ENCODE data around the gene SOCS1.
"Not testable (repeated sequence)": the region's sequence is repeated elsewhere in the genome, so short reads cannot be mapped to it uniquely, and the experiment has no call there.

Gene SOCS1

GRCh38 chr16:11255737-11256660, at the start of gene SOCS1:
Gene SOCS1 (minus strand): TSS chr16:11256204. CDS start chr16:11255478, 726 bp downstream.
- peak; percentile 87 for DNase-seq

DNA sequence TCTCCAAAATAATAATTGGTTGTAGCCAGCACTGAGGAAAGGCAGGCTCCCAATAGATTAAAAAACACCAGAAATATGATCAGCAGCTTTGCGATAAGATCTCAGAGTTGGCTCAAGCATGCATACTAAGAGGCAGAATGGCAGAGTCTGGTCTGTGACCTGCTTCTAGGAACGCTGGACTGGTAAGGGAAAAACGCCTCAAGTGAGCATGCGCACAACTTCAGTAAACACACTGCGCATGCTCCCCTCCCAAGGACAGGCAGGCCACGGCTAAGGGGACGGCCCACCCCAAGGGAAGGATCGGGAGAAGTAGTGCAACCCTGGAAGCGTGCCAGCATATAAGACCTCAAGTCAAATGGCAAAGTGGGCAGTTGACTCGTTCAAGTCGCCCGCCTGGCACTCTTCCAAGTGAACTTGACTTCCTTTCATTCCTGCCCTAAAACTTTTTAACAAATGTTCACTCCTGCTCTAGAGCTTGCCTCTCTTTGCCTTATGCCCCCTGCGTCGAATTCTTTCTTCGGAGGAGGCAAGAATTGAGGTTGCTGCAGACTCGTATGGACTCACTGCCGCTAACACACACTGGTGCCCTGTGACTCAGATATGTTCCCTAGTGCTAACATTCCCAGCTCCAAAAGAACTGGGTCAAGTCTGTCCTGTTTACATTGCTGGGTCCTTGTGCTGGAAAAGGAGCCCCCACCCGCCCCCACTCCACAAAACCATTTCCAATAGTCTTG, 47.6 kb upstream of the SOCS1 start:
- no peak for DNase-seq

DNA sequence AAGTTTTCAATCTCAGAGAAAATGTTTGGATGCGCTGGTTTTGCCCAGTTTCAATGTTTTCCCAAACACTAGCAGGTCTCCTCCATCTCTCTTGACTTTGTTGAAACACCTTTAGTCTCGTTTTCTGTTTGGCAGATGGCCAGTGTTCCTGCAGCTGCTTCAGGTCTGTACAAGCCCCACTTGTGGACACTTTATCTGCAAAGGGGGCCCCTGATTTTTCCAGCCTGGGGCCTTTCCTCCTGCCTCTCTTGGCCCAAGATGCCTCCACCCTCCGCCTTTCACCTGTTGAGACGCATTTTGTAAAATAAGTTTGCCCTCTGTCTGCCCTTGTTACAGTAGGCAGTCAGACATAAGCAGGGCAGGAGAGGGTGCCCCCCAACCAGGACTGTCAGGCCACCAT, 47.0 kb upstream of the SOCS1 start:
- DNase-seq = no peak

DNA sequence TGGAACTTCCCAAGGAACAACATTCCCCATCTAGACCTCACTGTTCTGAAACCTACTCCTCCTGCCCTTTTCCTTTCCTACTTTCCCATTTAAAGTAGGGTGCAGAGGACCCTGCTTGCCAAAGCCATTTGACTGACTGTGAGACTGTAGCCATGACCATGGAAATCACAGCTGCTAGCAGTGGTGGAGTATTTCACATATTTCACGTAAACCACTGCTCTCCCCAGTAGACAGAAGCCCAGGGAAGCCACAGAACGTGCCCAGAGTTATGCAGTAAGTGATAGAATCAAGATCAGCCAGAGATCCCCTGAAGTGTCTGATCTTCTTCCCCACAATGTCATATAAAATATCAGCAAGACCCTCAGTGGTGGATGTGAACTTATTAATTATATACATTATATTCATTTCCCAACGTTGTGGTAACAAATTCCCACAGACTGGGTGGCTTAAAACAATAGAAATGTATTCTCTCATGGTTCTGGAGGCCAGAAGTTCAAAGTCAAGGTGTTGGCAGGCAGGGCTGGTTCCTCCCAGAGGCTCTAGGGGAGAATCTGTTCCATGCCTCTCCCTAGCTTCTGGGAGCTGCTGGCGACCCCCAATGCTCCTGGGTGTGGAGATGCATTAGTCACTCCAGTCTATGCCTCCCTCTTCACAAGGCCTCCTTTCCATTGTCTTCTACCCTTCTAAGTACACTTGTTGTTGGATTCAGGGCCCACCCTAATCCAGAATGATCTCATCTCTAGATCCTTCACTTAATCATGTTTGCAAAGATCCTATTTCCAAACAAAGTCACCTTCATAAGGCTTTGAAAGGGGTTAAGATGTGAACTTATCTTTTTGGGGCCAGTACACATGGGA, 45.9 kb upstream of the SOCS1 start:
- DNase-seq = no peak

- no peak for DNase-seq
These were observed 44.5 kb upstream of the SOCS1 start for GRCh38 chr16:11300560-11300892.

DNA sequence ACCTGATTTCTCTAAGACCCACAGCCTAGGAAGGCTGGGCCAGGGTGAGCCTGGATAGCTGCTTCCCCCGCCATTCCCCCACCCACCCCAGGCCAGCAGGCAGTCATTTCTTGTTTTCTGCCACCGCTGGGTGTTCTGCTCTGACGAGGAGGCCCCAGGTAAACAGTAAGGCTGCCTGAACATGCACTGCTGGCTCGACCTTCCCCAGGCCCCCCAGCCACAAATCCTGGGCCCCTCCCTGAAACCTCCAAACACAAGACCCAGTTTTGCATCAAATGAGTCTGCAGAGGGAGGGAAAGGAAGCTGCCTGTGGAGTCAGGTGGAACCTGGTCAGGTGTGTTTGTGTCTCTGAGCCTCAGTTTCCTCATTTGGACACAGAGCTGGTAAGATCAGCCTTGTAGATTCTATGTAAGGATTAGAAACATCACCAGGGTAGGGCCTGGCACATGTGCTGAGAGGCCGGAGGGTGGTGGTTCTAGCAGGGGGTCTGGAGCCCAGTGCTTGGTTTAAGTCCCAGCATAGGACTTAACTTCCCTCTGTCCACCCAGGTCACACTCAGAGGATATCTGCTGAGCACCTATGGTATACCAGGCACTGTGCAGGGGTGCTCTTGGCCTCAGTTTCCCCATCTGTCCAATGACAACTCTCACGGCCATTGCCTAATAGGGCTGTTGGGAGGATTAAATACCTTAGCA, 44.0 kb upstream of the SOCS1 start:
- no peak for DNase-seq

- DNase-seq = not testable (repeated sequence)
These were observed 43.0 kb upstream of the SOCS1 start for GRCh38 chr16:11298950-11299547.

DNA sequence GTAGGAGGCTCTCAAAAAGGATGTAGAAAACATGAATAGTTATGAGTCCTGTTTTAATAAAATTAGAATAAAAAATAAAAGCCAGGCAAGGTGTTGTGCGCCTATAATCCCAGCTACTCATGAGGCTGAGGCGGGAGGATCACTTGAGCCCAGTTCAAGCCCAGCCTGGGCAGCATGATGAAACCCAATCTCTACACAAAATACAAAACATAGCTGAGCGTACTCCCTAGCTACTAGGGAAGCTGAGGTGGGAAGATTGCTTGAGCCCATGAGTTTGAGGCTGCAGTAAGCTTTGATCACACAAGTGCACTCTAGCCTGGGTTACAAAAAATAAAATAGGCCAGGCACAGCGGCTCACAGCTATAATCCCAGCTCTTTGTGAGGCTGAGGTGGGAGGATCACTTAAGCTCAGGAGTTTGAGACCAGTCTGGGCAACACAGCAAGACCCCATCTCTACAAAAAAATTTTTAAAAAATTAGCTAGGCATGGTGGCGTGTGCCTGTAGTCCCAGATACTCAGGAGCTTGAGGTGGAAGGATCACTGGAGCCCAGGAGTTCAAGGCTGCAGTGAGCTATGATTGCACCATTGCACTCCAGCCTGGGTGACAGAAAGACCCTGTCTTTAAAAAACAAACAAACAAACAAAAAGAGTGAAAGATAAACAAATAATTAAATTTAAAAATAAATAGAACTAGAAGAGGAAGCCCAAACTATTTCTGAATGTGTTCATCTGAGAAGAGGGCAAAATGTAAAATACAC, 42.3 kb upstream of the SOCS1 start:
- DNase-seq = no peak

GRCh38 chr16:11297492-11298142, 41.6 kb upstream of the SOCS1 start:
- peak; percentile 66 for DNase-seq

- no peak for DNase-seq
These were observed 40.9 kb upstream of the SOCS1 start for GRCh38 chr16:11296706-11297491.

DNA sequence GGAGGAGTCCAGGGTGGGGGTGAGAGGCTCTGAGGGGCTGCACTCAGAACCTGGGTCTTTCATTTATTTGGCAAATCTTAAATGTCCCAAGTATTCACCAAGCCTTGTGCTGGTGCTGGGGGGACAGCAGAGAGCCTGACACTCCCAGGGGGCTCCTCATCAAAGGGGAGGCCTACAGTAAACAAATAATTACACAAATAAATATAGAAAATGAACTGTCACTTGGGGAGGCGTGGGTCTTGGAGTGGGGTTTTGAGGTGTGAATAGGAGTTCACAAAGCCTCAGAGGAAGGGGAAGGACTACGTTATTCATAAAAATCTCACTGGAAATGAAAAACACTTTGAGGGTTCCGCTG, 40.3 kb upstream of the SOCS1 start:
- DNase-seq = no peak

GRCh38 chr16:11295672-11296071, 39.7 kb upstream of the SOCS1 start:
- no peak for DNase-seq

- DNase-seq = no peak
These were observed 36.2 kb upstream of the SOCS1 start for GRCh38 chr16:11292076-11292748.

DNA sequence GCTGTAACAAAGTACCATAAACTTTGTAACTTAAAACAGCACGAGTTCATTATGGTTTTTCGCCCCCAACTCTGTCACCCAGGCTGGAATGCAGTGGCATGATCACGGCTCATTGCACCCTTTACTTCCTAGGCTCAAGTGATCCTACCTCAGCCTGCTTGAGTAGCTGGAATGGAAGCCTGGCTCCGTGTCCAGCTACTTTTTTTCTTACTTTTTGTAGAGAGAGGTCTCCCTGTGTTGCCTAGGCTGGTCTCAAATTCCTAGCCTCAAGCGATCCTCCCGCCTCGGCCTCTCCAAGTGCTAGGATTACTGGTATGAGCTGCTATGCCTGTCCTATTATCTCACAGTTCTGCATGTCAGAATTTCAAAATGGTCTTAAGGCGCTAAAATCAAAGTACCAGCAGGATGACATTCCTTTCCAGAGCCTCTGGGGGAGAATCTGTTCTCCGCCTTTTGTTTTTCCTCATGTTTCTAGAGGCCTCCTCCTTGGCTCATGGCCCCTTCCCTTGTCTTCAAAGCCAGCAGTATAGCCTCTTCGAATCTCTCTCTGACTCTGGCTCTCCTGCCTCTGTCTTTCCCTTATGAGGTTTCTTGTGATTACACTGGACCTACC, 35.2 kb upstream of the SOCS1 start:
- DNase-seq = no peak

- DNase-seq = no peak
These were observed 34.3 kb upstream of the SOCS1 start for GRCh38 chr16:11290102-11290893.

GRCh38 chr16:11289696-11290095, 33.7 kb upstream of the SOCS1 start:
- DNase-seq = not testable (repeated sequence)

DNA sequence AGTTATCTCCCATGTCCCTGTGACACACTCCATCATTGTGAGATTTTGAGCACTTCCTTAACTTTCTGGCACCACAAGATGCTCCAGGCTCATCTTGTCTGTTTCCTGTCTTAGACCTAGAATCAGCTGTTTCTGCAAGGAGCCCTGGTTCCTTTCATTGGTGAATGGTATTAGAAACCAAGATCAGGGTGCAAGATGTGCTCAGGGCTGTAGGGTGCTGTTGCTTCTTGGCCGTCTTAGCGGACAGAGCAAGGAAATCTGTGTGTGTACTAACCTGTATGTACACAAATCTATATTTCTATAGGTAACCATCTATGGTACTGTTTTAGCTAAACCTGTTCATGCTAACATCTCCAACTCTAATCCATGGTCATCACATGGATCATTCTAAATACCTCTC, 33.2 kb upstream of the SOCS1 start:
- DNase-seq = no peak

- DNase-seq = no peak
These were observed 29.8 kb upstream of the SOCS1 start for GRCh38 chr16:11285842-11286241.

All from CD4-positive, alpha-beta T cell treated with Interleukin-4 for 4 hours (primary cell).